SHP77 (cell line): Measurements from ENCODE around the gene WDR7.

ENCODE experiments used
- DNase-seq, 2 experiments: peaks; one replicate each; lab custom pipeline; 2025; lab: John Stamatoyannopoulos, UW

Gene WDR7

DNA sequence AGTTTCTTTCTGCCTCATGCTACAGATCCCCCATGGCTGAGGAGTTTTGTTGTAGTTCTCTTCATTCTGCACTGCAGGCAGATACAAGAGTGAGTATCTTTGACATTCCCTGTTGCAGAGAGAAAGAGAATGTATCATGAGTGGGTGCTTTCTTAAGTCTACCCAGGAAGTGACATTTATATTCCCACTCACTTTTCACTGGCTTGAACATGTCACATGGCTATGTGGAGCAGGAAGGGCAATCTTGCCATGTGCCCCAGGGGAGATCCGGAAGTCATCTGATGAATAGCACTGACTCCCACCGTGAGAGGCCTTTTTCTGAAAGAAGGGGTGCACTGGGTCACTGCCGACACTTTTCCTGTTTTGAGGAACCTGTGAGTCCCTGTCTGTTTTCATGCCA is 429.3 kb downstream of the WDR7 start:
- DNase-seq, result no peak

DNA sequence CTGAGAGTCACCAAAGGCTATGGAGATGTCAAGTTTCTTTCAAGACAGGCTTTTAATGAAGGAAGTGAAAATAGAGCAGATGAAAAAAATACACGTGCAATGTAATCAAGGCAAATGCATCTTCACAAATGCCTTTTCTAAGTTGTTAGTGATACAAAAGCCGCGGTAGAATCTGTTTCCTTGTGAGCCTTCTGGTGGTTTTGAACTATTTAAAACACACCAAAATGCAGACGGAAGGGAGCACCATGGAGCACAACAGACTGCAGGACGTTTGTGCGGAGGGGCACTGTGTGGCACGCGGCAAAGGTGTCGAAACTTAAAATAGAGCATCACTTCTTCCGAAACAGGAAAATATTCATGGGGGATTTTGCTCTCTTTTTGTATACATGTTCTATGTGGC is 430.7 kb downstream of the WDR7 start:
- DNase-seq, result no peak

DNA sequence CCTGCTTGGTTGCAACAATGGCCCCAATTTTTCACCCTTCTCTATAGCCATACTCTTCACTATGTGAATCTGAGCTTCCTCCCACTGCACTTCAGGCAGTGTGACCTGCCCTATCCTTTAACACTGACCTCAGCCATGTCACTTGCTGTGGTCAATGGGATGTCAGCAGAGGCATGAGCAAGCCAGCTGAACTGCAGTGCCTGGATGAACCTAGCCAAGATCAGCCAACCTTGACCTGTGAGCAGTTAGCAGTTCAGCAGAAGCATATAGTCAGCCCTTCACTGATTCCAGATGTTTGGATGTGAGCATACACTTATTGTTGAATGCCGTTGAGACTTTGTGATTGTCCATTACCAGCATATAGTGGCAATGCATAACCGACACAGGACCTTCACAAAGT is 432.3 kb downstream of the WDR7 start:
- no peak for DNase-seq

DNA sequence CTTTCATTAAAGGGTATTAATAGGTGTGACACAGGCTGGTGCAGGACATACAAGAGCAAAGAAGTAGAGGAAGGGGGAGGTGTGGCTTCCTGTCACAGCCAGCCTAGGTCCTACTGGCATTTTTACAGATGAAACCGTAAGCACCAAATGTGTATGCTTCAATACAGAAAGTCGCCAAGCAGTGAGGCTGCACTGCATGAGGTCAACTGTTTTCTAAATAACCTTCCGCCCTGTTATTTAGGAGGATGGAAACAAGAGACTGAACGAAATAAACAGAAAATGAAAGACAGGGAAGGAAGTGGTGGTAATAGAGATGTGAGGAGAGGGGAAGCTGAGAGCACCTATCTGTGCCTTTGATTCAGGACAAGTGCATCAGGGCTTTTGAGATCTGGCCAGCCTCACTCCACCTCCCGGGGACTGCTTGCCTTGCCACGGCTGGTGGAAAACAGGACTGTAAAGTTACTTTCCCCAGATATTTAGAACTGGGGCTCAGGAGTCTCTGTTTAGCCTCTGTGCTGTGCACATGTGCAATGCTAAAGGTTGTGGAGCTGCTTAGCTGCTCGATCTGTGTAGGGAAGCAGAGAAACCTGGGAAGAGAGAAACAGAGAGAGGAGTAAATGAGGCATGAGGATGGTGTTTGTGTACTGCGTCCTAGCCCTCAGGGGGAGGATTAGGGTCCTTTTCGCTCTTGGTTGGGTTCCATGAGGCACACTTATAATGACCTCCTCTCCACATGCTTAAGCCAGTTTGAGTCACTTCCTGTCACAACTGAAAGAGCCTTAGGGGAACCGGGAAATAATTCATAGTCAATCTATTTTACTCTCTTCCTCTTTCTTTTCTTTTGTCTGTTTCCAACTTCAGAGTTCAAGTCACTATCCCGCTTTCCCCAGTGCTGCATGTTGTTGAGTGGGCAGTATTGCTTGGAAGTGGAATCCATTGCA is 433.4 kb downstream of the WDR7 start:
- DNase-seq, result no peak

DNA sequence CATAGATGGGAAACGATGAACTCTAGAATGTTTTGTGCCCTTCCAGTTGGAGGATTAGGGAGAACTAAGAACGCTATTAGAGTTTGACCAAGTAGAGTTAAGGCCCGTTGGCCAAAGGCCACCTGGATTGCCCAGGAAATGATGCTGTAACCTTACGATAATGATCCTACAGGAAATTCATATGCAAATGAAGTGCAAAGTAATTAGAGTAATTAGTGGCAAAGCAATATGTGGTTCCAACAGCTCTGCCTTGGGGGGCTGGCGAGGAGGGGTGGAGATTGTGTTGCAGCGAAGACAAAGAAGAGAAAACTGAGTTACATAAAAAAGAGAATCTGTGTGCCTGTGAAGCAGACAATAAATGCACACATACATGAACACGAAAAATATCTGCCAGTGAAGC is 434.2 kb downstream of the WDR7 start:
- no peak for DNase-seq

DNA sequence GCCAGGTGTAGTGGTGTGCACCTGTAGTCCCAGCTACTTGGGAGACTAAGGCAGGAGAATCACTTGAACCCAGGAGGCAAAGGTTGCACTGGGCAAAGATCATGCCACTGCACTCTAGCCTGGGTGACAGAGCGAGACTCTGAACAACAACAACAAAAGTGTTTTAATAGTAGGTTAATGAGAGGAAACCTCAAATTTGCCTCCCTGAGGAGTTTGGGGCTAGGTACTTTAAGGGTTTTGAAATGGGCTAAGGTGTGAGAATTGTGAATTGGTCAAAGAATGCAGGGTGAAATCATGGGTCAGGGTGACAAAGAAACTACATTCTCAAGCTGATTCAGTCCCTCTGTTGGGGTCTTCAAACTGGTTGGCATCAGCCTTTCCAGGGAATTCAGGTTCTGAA is 435.0 kb downstream of the WDR7 start:
- no peak for DNase-seq
